B cell (primary cell): Measurements from ENCODE around the gene OR8A1. TPM values are rescaled to one million over a fixed set of nuclear protein-coding genes. Genes with fewer than 3 reads are reported as not detected.

Experiments used
- ATAC-seq: fragments of 200-7000 bp; cut with Tn5 transposase; one replicate; pipeline ENCODE4 v1.10.0; 2021; ENCODE audit warnings: low read depth, mild to moderate bottlenecking, moderate number of reproducible peaks, moderate library complexity
- CTCF ChIA-PET: fragments of 350-600 bp; sonication (Branson Sonifier 250); formaldehyde crosslinking; loops from one replicate; lab custom pipeline; 2021; ENCODE audit warnings: antibody characterized with exemption, inconsistent platforms; lab: Charles Lee
- POLR2A ChIA-PET: fragments of 350-600 bp; sonication (Branson Sonifier 250); formaldehyde crosslinking; loops from one replicate; lab custom pipeline; 2021; ENCODE audit warnings: antibody characterized with exemption; lab: Charles Lee
- DNase-seq: peaks from one replicate; pipeline ENCODE4 v3.0.0; 2013
- H2AFZ ChIP-seq: 2 replicates; pipeline ENCODE4 v1.6.1; 2012; ENCODE audit warnings: mild to moderate bottlenecking, low read depth, low read length; ENCODE audit not compliant: insufficient read depth, poor library complexity, severe bottlenecking
- H3K27ac ChIP-seq, 2 donors: 1 replicate in 1 of 2; 2 replicates in 1 of 2; pipeline ENCODE4 v1.5.1; 2012 to 2013; ENCODE audit warnings: low read length in 2 of 2, mild to moderate bottlenecking in 2 of 2, moderate library complexity in 1 of 2
- H3K27me3 ChIP-seq, 4 experiments: fragments of 200-600 bp in 1 of 4; sonication (generic) in 1 of 4; replicated peaks in 1 of 4; 1 replicate in 2 of 4; 2 replicates in 2 of 4; pipeline versions ENCODE4 v1.6.1 to v1.7.0; 2013 to 2016; ENCODE audit warnings: low read length in 3 of 4, mild to moderate bottlenecking in 2 of 4, mixed read lengths in 1 of 4, moderate library complexity in 1 of 4; ENCODE audit not compliant: insufficient read depth in 4 of 4, control insufficient read depth in 3 of 4; ENCODE audit errors: control extremely low read depth in 1 of 4
- H3K36me3 ChIP-seq, 2 experiments: replicated peaks in 1 of 2; 1 replicate in 1 of 2; 2 replicates in 1 of 2; pipeline versions ENCODE4 v1.6.1 to v1.7.1; 2013; ENCODE audit warnings: low read length in 1 of 2; ENCODE audit not compliant: insufficient read depth in 2 of 2, control insufficient read depth in 1 of 2; ENCODE audit errors: control extremely low read depth in 1 of 2, extremely low read depth in 1 of 2
- H3K4me1 ChIP-seq, 2 donors: fragments of 200-600 bp in 1 of 2; sonication (generic) in 1 of 2; 1 replicate in 1 of 2; 2 replicates in 1 of 2; pipeline versions ENCODE4 v1.5.1 to v1.6.1; 2013 to 2017; ENCODE audit warnings: low read length in 2 of 2; ENCODE audit not compliant: control insufficient read depth in 2 of 2, insufficient read depth in 2 of 2
- H3K4me2 ChIP-seq: replicated peaks from 2 replicates; pipeline ENCODE3; 2012; ENCODE audit warnings: mild to moderate bottlenecking, low read depth, low read length; ENCODE audit not compliant: poor library complexity, severe bottlenecking
- H3K4me3 ChIP-seq, 5 experiments: fragments of 200-600 bp in 1 of 5; sonication (generic) in 1 of 5; 1 replicate in 3 of 5; 2 replicates in 2 of 5; pipeline versions ENCODE4 v1.5.1 to v1.7.0; 2011 to 2016; ENCODE audit warnings: low read length in 4 of 5, mild to moderate bottlenecking in 4 of 5, low read depth in 2 of 5, control low read depth in 1 of 5, moderate library complexity in 1 of 5; ENCODE audit not compliant: insufficient read depth in 1 of 5; ENCODE audit errors: control extremely low read depth in 1 of 5, extremely low read depth in 1 of 5
- H3K79me2 ChIP-seq: fragments of 200-600 bp; sonication (generic); one replicate; pipeline ENCODE4 v1.6.0; 2016; ENCODE audit warnings: low read length; ENCODE audit not compliant: control insufficient read depth, insufficient read depth
- H3K9ac ChIP-seq: fragments of 200-600 bp; sonication (generic); 2 replicates; pipeline ENCODE4 v1.6.1; 2017; ENCODE audit warnings: mild to moderate bottlenecking, low read length, moderate library complexity
- H3K9me3 ChIP-seq, 3 donors: one replicate each; pipeline versions ENCODE4 v1.6.1 to v1.7.1; 2013; ENCODE audit warnings: low read length in 2 of 3; ENCODE audit not compliant: control insufficient read depth in 2 of 3, insufficient read depth in 1 of 3; ENCODE audit errors: control extremely low read depth in 1 of 3
- H4K20me1 ChIP-seq: 2 replicates; pipeline ENCODE4 v1.6.0; 2012; ENCODE audit warnings: mild to moderate bottlenecking, low read length; ENCODE audit not compliant: insufficient read depth, control insufficient read depth, poor library complexity, severe bottlenecking
- H3K27ac Mint-ChIP-seq: one replicate; pipeline ENCODE4 v1.8.0; 2021; ENCODE audit warnings: mixed read lengths
- H3K27me3 Mint-ChIP-seq: one replicate; pipeline ENCODE4 v1.8.0; 2021; ENCODE audit warnings: mixed read lengths
- H3K4me1 Mint-ChIP-seq: one replicate; pipeline ENCODE4 v1.8.0; 2021; ENCODE audit warnings: mixed read lengths
- H3K4me3 Mint-ChIP-seq: one replicate; pipeline ENCODE4 v1.8.0; 2021; ENCODE audit warnings: mixed read lengths
- H3K9me3 Mint-ChIP-seq: one replicate; pipeline ENCODE4 v1.8.0; 2022; ENCODE audit warnings: mixed read lengths; ENCODE audit not compliant: insufficient read depth
- EZH2 ChIP-seq: IDR thresholded peaks from 2 replicates; pipeline ENCODE4 v1.6.1; 2012; ENCODE audit warnings: borderline replicate concordance, low read depth, mild to moderate bottlenecking, moderate library complexity, low read length; ENCODE audit not compliant: insufficient read depth, poor library complexity, severe bottlenecking
- WGBS: methylation state at CpG from one replicate; pipeline ENCODE4 v1.1.5; 2013; ENCODE audit warnings: missing lambda C conversion rate; ENCODE audit not compliant: insufficient coverage; 5-methylcytosine and 5-hydroxymethylcytosine counted together
- intact Hi-C: fragments of 100-400 bp; cut with micrococcal nuclease; formaldehyde crosslinking; loops from one replicate; pipeline ENCODE4 v1.10.0; 2022
- polyA minus RNA-seq: library from RNA; depleted of rRNA, polyadenylated mRNA; stranded (reverse); fragments of >200 nt; gene quantifications from 2 replicates; pipeline ENCODE4 v1.2.3, GENCODE V29; 2012
- polyA plus RNA-seq: library from polyadenylated mRNA; depleted of rRNA; stranded (reverse); fragments of >200 nt; gene quantifications from 2 replicates; pipeline ENCODE4 v1.2.3, GENCODE V29; 2012
- total RNA-seq, 2 donors: library from RNA; stranded (reverse); fragments of 120-200 nt in 1 of 2; gene quantifications; 1 replicate in 1 of 2; 2 replicates in 1 of 2; pipeline versions ENCODE4 v1.2.3 to v1.2.4, GENCODE V29; 2013 to 2022
- TF ChIP-seq, protein P1 (sequence below): fragments of 200-600 bp; IDR thresholded peaks from one replicate; pipeline ENCODE4 v1.8.0; 2022; ENCODE audit warnings: antibody characterized with exemption, mild to moderate bottlenecking

The OR8A1 gene
- total RNA-seq (not detected in 2 replicates), polyA plus RNA-seq (not detected in 2 replicates), polyA minus RNA-seq (not detected in 2 replicates)
- total RNA-seq (2013), result not detected

DNA sequence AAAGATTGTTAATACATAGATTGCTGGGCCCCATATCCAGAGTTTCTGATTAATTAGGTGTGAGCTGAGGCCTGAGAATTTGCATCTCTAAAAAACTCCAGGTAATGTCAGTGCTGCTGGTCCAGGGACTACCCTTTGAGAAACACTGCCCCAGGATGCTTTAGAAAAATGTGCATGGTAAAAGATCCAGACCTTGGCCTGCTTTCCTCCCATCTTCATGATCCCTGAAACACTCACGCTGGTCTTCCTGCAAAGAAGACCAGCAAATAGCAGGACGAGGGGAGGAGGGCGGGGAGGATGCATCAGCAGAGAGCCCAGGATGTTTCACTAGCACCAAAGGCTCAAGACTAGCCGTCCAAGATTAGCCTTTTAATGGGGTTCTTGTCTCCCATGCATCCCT, at the start of gene OR8A1:
Gene OR8A1, plus strand, starts transcription at position 301 of the 400 bp plus-strand sequence. CDS start 123 bp downstream, outside the sequence.
- Histone ChIP-seq H3K36me3 (no peaks in the 10 kb centered on the region), H2AFZ (no peak within 1 kb of the TSS), H3K9ac (no peak within 1 kb of the TSS), H3K4me2 (no peak within 1 kb of the TSS), H3K4me3 (no peak within 1 kb of the TSS), H3K9me3 (no peaks in the 10 kb centered on the region), H3K79me2 (no peaks in the 10 kb centered on the region), H3K27me3 (peaks cover 0 to 3% (median under 1%) of the 10 kb centered on the region in 4 experiments), H4K20me1 (no peaks in the 10 kb centered on the region), H3K27ac (no peak within 1 kb of the TSS), H3K4me1 (no peaks in the 10 kb centered on the region)
- Mint-ChIP-seq H3K4me1 (no peaks in the 10 kb centered on the region), H3K4me3 (no peak within 1 kb of the TSS), H3K9me3 (no peaks in the 10 kb centered on the region), H3K27me3 (peaks cover 27% of the 10 kb centered on the region), H3K27ac (no peak within 1 kb of the TSS)
- TF ChIP-seq, protein P1, sequence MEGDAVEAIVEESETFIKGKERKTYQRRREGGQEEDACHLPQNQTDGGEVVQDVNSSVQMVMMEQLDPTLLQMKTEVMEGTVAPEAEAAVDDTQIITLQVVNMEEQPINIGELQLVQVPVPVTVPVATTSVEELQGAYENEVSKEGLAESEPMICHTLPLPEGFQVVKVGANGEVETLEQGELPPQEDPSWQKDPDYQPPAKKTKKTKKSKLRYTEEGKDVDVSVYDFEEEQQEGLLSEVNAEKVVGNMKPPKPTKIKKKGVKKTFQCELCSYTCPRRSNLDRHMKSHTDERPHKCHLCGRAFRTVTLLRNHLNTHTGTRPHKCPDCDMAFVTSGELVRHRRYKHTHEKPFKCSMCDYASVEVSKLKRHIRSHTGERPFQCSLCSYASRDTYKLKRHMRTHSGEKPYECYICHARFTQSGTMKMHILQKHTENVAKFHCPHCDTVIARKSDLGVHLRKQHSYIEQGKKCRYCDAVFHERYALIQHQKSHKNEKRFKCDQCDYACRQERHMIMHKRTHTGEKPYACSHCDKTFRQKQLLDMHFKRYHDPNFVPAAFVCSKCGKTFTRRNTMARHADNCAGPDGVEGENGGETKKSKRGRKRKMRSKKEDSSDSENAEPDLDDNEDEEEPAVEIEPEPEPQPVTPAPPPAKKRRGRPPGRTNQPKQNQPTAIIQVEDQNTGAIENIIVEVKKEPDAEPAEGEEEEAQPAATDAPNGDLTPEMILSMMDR, result no peak
- no peak for TF ChIP-seq EZH2
- ATAC-seq (no peak), DNase-seq (no peak)
- POLR2A ChIA-PET, result no interaction called here
- CTCF ChIA-PET, result no interaction called here
- 69% methylated on average over 4 of the region's 4 CpGs for WGBS
- intact Hi-C loops, result no loop called here

DNA sequence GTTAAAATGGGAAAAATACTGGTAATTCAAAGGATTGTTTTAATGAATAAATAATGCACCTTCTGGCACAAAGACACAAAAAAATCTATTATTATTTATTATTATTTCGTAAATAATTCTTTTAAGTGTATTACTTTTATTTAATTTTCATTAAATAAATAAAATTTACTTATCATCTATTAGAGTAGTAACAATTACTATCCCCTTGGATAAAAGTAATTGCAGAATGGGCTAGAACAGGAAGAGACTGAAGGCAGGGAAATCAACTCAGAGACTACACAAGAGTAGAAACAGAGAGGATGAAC, 49.3 kb upstream of the OR8A1 start:
- ATAC-seq (no peak), DNase-seq (no peak)
- WGBS, result no CpG with 5 or more reads among the region's 1 CpG
- H3K4me1 Mint-ChIP-seq, result no peaks in the 10 kb centered on the region
- Histone ChIP-seq H3K4me2 (no peak overlapping the region), H3K27ac (no peak overlapping the region), H3K9me3 (no peaks in the 10 kb centered on the region), H3K36me3 (no peaks in the 10 kb centered on the region), H3K79me2 (no peaks in the 10 kb centered on the region), H3K4me3 (no peak overlapping the region), H4K20me1 (no peaks in the 10 kb centered on the region), H3K27me3 (no peaks in the 10 kb centered on the region), H3K9ac (no peak overlapping the region), H2AFZ (no peak overlapping the region), H3K4me1 (no peaks in the 10 kb centered on the region)
- CTCF ChIA-PET, result no interaction called here
- no peak overlapping the region for H3K4me3 Mint-ChIP-seq
- intact Hi-C loops, result no loop called here
- H3K27ac Mint-ChIP-seq, result no peak overlapping the region
- H3K9me3 Mint-ChIP-seq, result no peaks in the 10 kb centered on the region
- POLR2A ChIA-PET, result no interaction called here
- no peak for TF ChIP-seq EZH2
- TF ChIP-seq, protein P1, result no peak
- no peaks in the 10 kb centered on the region for H3K27me3 Mint-ChIP-seq
